ES-I3 (cell line): ENCODE results near the gene CAPRIN1.
"Not testable (repeated sequence)": the region's sequence is repeated elsewhere in the genome, so short reads cannot be mapped to it uniquely, and the experiment has no call there.

Experiments used
- H3K36me3 ChIP-seq: 2 replicates; pipeline ENCODE4 v1.6.1; 2013; ENCODE audit warnings: mild to moderate bottlenecking, low read length, control low read depth, moderate library complexity; ENCODE audit not compliant: insufficient read depth
- H3K4me1 ChIP-seq: 2 replicates; pipeline ENCODE4 v1.6.1; 2013; ENCODE audit warnings: mild to moderate bottlenecking, control low read depth, low read length; ENCODE audit not compliant: insufficient read depth
- H3K9ac ChIP-seq: 2 replicates; pipeline ENCODE4 v1.6.1; 2013; ENCODE audit warnings: low read depth, mild to moderate bottlenecking, low read length, moderate library complexity
- H3K9me3 ChIP-seq: 2 replicates; pipeline ENCODE4 v1.6.1; 2013; ENCODE audit warnings: mild to moderate bottlenecking, low read length, moderate library complexity; ENCODE audit not compliant: control insufficient read depth, insufficient read depth

The CAPRIN1 gene

GRCh38 chr11:34034053-34034452, 17.5 kb upstream of the CAPRIN1 start:
- Histone ChIP-seq H3K9me3 (no peaks in the 10 kb centered on the region), H3K4me1 (no peaks in the 10 kb centered on the region), H3K9ac (no peak overlapping the region), H3K36me3 (no peaks in the 10 kb centered on the region)

DNA sequence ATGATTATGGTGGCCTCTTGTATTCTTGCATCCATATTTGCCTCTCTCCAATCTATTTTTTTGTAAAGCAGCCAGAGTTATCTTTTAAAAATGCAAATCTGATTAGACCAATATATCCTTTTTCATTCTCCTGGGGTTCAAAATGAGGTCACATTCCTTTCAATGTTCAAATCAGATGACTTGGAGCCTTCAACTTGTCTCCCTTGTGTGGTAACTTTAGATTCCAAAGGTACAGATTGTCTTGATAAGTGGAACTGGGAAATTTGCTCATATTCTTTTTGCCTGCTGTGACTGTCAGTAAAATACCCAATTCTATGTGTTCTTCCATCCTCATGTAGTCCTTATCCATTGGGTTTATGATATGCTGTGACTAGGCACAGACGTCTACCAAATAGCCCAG, 15.1 kb upstream of the CAPRIN1 start:
- H3K9me3 ChIP-seq = no peaks in the 10 kb centered on the region
- H3K9ac ChIP-seq = no peak overlapping the region
- H3K4me1 ChIP-seq = no peaks in the 10 kb centered on the region
- H3K36me3 ChIP-seq = no peaks in the 10 kb centered on the region

- H3K9me3 ChIP-seq = no peaks in the 10 kb centered on the region
- no peaks in the 10 kb centered on the region for H3K4me1 ChIP-seq
- H3K36me3 ChIP-seq = no peaks in the 10 kb centered on the region
- H3K9ac ChIP-seq = no peak overlapping the region
These were observed 14.5 kb upstream of the CAPRIN1 start for GRCh38 chr11:34037016-34037415.

- no peaks in the 10 kb centered on the region for H3K36me3 ChIP-seq
These were observed 11.0 kb upstream of the CAPRIN1 start for GRCh38 chr11:34040571-34040970.

DNA sequence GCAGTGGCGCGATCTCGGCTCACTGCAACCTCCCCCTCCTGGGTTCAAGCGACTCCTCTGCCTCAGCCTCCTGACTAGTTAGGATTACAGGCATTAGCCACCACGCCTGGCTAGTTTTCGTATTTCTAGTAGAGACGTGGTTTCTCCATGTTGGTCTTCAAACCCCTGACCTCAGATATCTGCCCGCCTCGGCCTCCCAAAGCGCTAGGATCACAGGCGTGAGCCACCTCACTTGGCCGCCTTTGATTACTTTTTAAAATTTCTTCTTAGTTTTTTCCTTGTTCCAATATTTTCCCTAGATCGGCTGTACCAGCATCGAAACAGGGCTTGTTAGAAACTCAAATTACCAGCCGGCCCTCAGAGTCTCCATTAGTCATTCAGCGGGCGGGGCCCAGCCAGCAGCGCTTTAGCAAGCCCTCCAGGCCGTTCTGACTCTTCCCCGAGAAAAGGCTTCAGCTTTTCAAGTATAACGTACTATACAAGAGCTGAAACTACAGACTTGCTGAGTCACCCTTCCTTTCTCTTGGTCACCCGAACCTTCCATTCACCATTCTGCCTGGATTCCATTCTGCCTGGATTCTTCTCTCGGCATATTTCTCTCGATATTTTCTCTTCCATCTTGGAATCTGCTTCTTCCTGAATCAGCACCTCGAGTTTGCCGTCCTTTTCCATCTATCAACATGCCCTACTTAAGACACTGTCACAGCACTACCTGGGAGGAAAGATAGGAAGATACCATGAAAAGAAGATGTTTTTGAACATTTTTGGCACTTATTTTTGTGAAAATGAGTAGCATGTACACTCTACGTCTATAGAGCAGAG, 6.7 kb upstream of the CAPRIN1 start:
- peak overlapping the region; percentile 18 for H3K9ac ChIP-seq
- H3K4me1 ChIP-seq = peaks cover 12% of the 10 kb centered on the region
- no peaks in the 10 kb centered on the region for H3K9me3 ChIP-seq
- no peaks in the 10 kb centered on the region for H3K36me3 ChIP-seq

More at GRCh38 chr11:34040571-34040970, 11.0 kb upstream of the CAPRIN1 start:
- Histone ChIP-seq H3K4me1 (peaks cover 5% of the 10 kb centered on the region), H3K9ac (no peak overlapping the region), H3K9me3 (no peaks in the 10 kb centered on the region)

GRCh38 chr11:34049028-34049427, 2.5 kb upstream of the CAPRIN1 start:
- Histone ChIP-seq H3K36me3 (no peaks in the 10 kb centered on the region), H3K9me3 (no peaks in the 10 kb centered on the region), H3K9ac (no peak overlapping the region), H3K4me1 (peaks cover 12% of the 10 kb centered on the region)

GRCh38 chr11:34050581-34051348, 766 bp upstream of the CAPRIN1 start:
- Histone ChIP-seq H3K9ac (peak overlapping the region; percentile 85), H3K36me3 (peaks cover 5% of the 10 kb centered on the region), H3K9me3 (no peaks in the 10 kb centered on the region), H3K4me1 (peaks cover 6% of the 10 kb centered on the region; the same call in 1 of the 2 replicates)

DNA sequence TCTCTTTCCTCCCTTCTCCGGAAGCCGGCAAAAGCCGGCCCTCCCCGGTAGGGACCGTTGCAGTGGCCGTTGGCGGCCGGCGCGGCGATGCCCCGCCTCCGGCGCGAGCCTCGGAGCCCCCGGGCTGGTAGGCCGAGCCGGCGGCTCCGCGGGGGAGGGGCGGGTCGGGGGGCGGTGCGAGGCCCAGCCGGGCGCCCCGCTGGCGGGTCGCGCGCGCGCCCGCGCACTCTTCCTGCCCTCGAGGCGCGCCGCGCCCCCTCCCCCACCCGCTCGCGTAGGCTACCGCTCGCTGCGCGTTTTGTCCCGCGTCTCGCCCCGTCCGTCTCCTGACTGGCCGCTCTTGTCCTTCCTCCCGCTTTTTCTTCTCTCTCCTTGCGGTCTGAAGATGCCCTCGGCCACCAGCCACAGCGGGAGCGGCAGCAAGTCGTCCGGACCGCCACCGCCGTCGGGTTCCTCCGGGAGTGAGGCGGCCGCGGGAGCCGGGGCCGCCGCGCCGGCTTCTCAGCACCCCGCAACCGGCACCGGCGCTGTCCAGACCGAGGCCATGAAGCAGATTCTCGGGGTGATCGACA, 591 bp downstream of the CAPRIN1 start:
- Histone ChIP-seq H3K9ac (peak overlapping the region; percentile 85), H3K36me3 (peaks cover 5% of the 10 kb centered on the region), H3K4me1 (peaks cover 6% of the 10 kb centered on the region; the same call in 1 of the 2 replicates), H3K9me3 (no peaks in the 10 kb centered on the region)

GRCh38 chr11:34052608-34053160, 1.2 kb downstream of the CAPRIN1 start:
- H3K9ac ChIP-seq = peak overlapping the region; percentile 85
- no peaks in the 10 kb centered on the region for H3K9me3 ChIP-seq
- peaks cover 6% of the 10 kb centered on the region; the same call in 1 of the 2 replicates for H3K4me1 ChIP-seq
- H3K36me3 ChIP-seq = peaks cover 5% of the 10 kb centered on the region

DNA sequence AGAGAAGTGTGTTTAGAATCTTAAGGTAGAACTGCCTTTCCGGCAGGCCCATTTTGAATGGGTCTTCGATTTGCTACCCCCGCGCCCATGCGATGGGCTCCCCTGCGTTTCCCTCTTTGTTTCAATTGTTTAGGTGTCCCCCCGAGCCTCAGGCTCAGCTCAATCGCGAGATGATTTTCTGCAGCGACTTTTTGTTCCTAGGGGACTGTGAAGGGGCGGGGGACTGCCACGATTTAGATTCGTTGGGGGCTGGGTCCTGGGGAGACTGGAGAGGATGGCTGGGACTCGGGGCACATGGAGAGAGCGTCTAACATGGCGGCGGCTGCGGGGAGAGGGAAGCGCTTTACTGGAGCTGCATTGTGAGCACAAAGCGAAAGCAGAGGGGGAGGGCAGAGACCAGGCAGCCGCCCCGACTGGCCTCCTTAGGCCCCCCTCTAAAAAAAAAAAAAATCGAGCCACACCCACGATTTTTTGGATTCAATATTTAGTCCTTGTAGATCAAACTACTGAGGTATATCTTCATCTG, 1.7 kb downstream of the CAPRIN1 start:
- Histone ChIP-seq H3K9me3 (no peaks in the 10 kb centered on the region), H3K36me3 (peaks cover 5% of the 10 kb centered on the region), H3K9ac (peak overlapping the region; percentile 85), H3K4me1 (peaks cover 6% of the 10 kb centered on the region; the same call in 1 of the 2 replicates)

DNA sequence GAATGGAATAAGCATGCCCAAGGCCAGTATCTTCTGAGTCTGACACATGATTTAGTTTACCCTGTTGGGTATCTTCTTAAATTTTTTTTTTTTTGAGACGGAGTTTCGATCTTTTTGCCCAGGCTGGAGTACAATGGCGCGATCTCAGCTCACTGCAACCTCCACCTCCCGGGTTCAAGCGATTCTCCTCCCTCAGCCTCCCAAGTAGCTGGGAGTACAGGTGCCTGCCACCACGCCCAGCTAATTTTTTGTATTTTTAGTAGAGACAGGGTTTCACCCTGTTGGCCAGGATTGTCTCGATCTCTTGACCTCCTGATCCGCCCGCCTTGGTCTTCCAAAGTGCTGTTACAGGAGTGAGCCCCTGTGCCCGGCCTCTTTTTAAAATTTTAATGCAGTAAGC, 2.8 kb downstream of the CAPRIN1 start:
- not testable (repeated sequence) for H3K4me1 ChIP-seq, H3K36me3 ChIP-seq, H3K9me3 ChIP-seq, H3K9ac ChIP-seq

DNA sequence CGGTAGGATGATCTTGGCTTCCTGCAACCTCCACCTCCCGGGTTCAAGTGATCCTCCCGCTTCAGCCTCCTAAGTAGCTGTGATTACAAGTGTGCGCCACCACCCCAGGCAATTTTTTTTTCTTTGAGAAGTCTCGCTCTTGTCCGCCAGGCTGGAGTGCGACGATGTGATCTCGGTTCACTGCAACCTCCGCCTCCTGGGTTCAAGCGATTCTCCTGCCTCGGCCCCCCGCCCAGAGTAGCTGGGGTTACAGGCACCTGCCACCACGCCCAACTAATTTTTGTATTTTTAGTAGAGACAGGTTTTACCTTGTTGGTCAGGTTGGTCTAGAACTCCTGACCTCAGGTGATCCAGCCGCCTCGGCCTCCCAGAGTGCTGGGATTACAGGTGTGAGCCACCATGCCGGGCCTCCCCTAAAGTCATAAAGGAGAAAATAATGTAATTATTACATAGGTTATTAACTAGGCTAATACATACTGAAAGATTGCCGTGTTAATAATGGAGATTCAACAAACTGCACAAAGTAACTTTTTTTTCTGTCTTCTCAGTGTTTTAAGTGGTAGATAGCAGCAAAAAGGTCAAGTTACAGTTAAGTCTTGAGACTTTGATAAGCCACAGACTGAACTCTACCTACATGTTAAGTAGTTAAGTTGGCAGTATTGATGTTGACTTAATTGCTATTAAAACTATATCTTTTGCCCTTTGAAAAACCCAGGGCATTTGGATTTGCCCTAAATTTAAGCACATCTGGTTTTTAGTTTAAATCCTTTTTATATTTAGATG, 3.9 kb downstream of the CAPRIN1 start:
- Histone ChIP-seq H3K4me1 (no peaks in the 10 kb centered on the region), H3K9me3 (no peaks in the 10 kb centered on the region), H3K36me3 (peaks cover 8% of the 10 kb centered on the region), H3K9ac (peak overlapping the region; percentile 16; the same call in 1 of the 2 replicates)

GRCh38 chr11:34056672-34057071, 5.1 kb downstream of the CAPRIN1 start:
- Histone ChIP-seq H3K4me1 (no peaks in the 10 kb centered on the region), H3K9ac (no peak overlapping the region), H3K36me3 (peaks cover 8% of the 10 kb centered on the region), H3K9me3 (no peaks in the 10 kb centered on the region)
